ENCODE measurements around the gene B4GALT6.

The B4GALT6 gene

DNA sequence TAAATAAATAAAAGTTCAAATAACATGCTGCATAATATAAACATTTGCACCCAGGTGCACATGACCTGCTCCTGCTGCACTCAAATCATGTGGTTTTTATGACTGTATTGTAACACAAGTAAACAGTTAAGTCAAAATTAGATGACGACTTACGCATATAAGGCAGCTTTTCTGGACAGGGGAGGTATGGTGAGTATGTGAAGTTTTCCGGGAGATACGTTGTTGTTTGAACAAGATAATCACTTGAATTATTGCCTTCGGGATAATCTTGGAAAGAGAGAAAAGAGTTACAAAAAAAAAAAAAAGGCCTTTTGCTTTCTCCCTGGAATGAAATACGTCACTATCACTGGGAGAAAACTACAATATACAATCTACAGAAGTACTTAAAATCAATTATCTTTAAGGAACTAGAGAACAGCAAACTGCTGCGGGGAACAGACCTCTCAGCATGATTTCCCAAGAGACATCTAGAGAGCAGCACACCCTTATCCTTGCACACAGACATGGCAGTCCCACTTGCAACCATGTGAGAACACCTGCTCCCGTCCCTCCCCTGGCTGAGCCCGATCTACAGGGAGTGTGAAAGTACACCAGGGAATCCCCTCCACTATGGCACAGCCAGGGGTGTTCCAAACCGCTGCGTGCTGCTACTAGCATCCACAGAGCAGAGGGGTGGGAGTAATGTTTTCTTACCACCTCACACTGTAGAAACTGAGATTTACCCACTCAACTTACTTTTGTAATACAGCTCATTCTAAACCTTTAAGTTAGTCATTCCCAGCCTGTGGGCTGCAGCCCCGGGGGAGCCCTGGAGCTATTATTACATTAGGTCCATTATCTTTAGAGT, 26.3 kb downstream of the B4GALT6 start:
- TF ChIP-seq, protein P1, sequence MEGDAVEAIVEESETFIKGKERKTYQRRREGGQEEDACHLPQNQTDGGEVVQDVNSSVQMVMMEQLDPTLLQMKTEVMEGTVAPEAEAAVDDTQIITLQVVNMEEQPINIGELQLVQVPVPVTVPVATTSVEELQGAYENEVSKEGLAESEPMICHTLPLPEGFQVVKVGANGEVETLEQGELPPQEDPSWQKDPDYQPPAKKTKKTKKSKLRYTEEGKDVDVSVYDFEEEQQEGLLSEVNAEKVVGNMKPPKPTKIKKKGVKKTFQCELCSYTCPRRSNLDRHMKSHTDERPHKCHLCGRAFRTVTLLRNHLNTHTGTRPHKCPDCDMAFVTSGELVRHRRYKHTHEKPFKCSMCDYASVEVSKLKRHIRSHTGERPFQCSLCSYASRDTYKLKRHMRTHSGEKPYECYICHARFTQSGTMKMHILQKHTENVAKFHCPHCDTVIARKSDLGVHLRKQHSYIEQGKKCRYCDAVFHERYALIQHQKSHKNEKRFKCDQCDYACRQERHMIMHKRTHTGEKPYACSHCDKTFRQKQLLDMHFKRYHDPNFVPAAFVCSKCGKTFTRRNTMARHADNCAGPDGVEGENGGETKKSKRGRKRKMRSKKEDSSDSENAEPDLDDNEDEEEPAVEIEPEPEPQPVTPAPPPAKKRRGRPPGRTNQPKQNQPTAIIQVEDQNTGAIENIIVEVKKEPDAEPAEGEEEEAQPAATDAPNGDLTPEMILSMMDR (IDR thresholded peaks at IDR 0.05; ENCODE audit: control insufficient read depth, insufficient read depth, low read depth, low read length, missing control alignments): no peak
- H3K4me3 ChIP-seq (ENCODE audit: control insufficient read depth, low read depth, low read length): no peak overlapping the region
- no peak for DNase-seq (ENCODE audit: low read depth)

DNA sequence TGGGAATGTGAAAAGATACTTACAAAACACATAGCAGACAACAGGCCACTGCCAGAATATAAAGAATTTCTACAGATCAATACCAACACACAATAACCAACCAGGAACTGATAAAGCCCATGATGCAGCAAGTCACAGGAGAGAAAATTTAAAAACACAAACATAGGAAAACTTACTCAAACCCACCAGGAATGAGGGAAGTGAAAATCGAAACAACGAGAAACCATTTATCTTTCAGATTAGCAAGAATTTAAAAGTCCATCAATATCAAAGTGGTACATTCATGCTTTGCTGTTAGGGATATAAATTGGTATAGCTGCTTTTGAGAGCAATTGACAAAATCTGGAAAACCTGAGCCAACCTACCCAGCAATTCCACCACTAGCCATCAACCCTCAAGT, 27.6 kb downstream of the B4GALT6 start:
- no peak overlapping the region for H3K4me3 ChIP-seq (ENCODE audit: control insufficient read depth, low read depth, low read length)
- TF ChIP-seq, protein P1 (IDR thresholded peaks at IDR 0.05; ENCODE audit: control insufficient read depth, insufficient read depth, low read depth, low read length, missing control alignments): no peak
- no peak for DNase-seq (ENCODE audit: low read depth)

DNA sequence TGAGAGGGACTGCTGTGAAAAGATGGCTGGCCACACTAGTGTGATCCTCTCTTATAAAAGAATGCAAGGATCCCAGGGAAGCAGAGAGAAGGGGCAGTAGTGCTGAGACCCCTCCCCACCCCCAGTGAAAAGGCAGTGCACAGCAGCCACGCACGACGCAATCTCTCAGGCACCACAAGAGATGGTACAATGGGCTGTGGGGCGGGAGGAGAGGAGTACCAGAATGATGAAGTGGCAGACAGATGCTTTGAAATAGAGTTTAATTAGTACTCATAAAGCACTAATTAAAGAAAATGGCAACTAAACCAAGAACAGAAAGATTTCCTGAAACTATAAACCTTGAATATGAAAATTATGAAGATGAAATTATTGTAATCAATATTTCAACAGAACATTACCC, 29.0 kb downstream of the B4GALT6 start:
- DNase-seq (ENCODE audit: low read depth): no peak
- no peak overlapping the region for H3K4me3 ChIP-seq (ENCODE audit: control insufficient read depth, low read depth, low read length)
- TF ChIP-seq, protein P1 (IDR thresholded peaks at IDR 0.05; ENCODE audit: control insufficient read depth, insufficient read depth, low read depth, low read length, missing control alignments): no peak

DNA sequence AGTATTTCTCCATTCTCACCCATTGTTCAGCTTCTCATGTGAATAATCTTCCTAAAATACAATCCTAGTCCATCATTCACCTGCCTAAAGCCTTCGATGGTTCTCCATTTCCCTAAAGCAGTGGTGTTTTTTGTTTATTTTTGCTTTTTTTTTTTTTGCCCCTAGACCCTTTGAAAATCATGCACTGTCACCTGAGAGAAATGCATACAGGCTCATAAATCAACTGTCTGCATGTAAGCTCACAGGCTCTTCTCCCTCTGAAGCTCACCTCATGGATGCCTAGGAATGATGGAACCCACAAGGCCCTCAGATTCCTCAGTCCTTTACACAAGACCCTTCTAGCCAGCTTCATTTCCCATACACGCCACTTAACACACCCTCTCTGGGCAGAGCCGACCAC, 31.5 kb downstream of the B4GALT6 start:
- no peak for DNase-seq (ENCODE audit: low read depth)
- TF ChIP-seq, protein P1 (IDR thresholded peaks at IDR 0.05; ENCODE audit: control insufficient read depth, insufficient read depth, low read depth, low read length, missing control alignments): no peak

DNA sequence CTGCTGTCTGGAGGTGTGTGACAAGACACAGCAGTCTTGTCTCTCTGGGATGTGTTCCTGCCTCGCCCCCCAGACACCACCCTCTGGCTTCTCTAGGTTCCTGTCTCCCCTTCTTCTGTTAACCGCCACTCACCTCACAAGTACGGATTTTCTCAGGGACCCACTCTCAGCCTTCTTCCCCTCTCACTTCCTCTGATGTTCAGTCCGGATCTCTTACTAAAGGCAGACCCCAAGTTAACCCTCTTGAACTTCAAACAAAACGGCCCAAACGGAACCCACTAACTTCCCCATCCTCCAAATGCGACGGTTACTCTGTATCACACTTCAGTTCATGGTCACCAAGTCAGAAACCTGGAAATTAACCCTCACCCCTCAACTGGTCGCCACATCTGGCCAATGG, 32.0 kb downstream of the B4GALT6 start:
- H3K4me3 ChIP-seq (ENCODE audit: control insufficient read depth, low read depth, low read length): no peak overlapping the region
- DNase-seq (ENCODE audit: low read depth): no peak
- TF ChIP-seq, protein P1 (IDR thresholded peaks at IDR 0.05; ENCODE audit: control insufficient read depth, insufficient read depth, low read depth, low read length, missing control alignments): no peak

More for the DNA sequence above, 31.5 kb downstream of the B4GALT6 start:
- H3K4me3 ChIP-seq (ENCODE audit: control insufficient read depth, low read depth, low read length): no peak overlapping the region

DNA sequence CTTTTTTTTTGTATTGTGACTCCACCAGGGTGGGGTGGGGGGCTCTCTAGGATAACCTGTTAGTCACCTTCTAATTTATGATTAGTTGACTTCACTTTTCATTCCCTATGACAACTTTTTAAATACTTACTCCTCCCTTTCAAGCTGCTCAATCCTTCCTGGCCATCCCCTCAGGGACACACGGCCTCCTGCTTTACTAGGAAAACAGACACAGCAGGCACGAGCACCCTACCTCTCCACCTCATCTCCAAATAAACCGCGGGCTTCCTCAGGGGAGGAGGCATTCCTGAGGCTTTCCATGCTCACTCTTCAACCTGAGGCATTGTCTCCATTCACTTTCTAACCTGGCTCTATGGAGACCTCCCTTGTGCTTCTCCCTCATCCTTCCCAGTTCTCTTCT, 33.0 kb downstream of the B4GALT6 start:
- H3K4me3 ChIP-seq (ENCODE audit: control insufficient read depth, low read depth, low read length): no peak overlapping the region
- TF ChIP-seq, protein P1 (IDR thresholded peaks at IDR 0.05; ENCODE audit: control insufficient read depth, insufficient read depth, low read depth, low read length, missing control alignments): no peak
- no peak for DNase-seq (ENCODE audit: low read depth)

All from AG09309 (cell line).